Measurements from ENCODE around the gene RNU2-1. TPM values are rescaled to one million over a fixed set of nuclear protein-coding genes. Genes with fewer than 3 reads are reported as not detected.

Gene RNU2-1
- total and polyA plus RNA-seq, 2 of the 13 experiments (the other 11 are each of a cell fraction or from before 2014, with no cell fraction given), result not detected

GRCh38 chr17:43216762-43217613 lies 16.8 kb downstream of the RNU2-1 start (continued):
- TF ChIP-seq, protein P1, sequence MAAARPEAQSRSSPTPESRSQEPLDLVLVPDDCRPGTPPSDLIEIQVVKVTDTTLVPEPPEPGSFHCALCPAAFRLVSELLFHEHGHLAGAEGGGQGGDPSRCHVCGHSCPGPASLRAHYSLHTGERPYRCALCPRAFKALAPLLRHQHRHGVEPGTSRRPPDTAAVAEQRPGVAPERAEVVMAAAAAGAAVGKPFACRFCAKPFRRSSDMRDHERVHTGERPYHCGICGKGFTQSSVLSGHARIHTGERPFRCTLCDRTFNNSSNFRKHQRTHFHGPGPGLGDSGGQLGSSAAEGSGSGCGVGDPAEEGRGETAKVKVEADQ (CRISPR knock-in tag; IDR thresholded peaks at IDR 0.05; ENCODE audit: borderline replicate concordance), result no peak
- TF ChIP-seq WIZ (CRISPR knock-in tag; IDR thresholded peaks at IDR 0.05) (0 out of 2 replicates have a peak, but pooled peaks have one; percentile 18), ESRRA (CRISPR knock-in tag; IDR thresholded peaks at IDR 0.05; ENCODE audit: low read depth) (peak; percentile 73), ZBTB3 (CRISPR knock-in tag; IDR thresholded peaks at IDR 0.05; ENCODE audit: borderline replicate concordance, low read depth) (peak; percentile 93), GABPA (IDR thresholded peaks at IDR 0.05; ENCODE audit: low read depth, low read length) (no peak), GABPA (CRISPR knock-in tag; IDR thresholded peaks at IDR 0.05; ENCODE audit: low read depth) (peak; percentile 14; the same call in 1 of the 2 replicates), SNAI1 (CRISPR knock-in tag; IDR thresholded peaks at IDR 0.05; ENCODE audit: borderline replicate concordance) (0 out of 2 replicates have a peak, but pooled peaks have one; percentile 23), ZNF33A (CRISPR knock-in tag; IDR thresholded peaks at IDR 0.05; ENCODE audit: borderline replicate concordance) (no peak), ZMAT3 (CRISPR knock-in tag; conservative IDR thresholded peaks at IDR 0.05) (peak; percentile 90), TBL1XR1 (IDR thresholded peaks at IDR 0.05; ENCODE audit: borderline replicate concordance, low read length, partially characterized antibody) (no peak), FLYWCH1 (CRISPR knock-in tag; IDR thresholded peaks at IDR 0.05) (peak; percentile 24; the same call in 1 of the 2 replicates), ZNF614 (CRISPR knock-in tag; IDR thresholded peaks at IDR 0.05; ENCODE audit: borderline replicate concordance) (no peak; the same call in none of the 2 replicates), ZNF678 (CRISPR knock-in tag; IDR thresholded peaks at IDR 0.05) (peak; percentile 75), GTF3A (CRISPR knock-in tag; conservative IDR thresholded peaks at IDR 0.05) (no peak), ZNF234 (CRISPR knock-in tag; conservative IDR thresholded peaks at IDR 0.05) (no peak), ZBTB14 (CRISPR knock-in tag; IDR thresholded peaks at IDR 0.05) (no peak)
- TF ChIP-seq, protein P2, sequence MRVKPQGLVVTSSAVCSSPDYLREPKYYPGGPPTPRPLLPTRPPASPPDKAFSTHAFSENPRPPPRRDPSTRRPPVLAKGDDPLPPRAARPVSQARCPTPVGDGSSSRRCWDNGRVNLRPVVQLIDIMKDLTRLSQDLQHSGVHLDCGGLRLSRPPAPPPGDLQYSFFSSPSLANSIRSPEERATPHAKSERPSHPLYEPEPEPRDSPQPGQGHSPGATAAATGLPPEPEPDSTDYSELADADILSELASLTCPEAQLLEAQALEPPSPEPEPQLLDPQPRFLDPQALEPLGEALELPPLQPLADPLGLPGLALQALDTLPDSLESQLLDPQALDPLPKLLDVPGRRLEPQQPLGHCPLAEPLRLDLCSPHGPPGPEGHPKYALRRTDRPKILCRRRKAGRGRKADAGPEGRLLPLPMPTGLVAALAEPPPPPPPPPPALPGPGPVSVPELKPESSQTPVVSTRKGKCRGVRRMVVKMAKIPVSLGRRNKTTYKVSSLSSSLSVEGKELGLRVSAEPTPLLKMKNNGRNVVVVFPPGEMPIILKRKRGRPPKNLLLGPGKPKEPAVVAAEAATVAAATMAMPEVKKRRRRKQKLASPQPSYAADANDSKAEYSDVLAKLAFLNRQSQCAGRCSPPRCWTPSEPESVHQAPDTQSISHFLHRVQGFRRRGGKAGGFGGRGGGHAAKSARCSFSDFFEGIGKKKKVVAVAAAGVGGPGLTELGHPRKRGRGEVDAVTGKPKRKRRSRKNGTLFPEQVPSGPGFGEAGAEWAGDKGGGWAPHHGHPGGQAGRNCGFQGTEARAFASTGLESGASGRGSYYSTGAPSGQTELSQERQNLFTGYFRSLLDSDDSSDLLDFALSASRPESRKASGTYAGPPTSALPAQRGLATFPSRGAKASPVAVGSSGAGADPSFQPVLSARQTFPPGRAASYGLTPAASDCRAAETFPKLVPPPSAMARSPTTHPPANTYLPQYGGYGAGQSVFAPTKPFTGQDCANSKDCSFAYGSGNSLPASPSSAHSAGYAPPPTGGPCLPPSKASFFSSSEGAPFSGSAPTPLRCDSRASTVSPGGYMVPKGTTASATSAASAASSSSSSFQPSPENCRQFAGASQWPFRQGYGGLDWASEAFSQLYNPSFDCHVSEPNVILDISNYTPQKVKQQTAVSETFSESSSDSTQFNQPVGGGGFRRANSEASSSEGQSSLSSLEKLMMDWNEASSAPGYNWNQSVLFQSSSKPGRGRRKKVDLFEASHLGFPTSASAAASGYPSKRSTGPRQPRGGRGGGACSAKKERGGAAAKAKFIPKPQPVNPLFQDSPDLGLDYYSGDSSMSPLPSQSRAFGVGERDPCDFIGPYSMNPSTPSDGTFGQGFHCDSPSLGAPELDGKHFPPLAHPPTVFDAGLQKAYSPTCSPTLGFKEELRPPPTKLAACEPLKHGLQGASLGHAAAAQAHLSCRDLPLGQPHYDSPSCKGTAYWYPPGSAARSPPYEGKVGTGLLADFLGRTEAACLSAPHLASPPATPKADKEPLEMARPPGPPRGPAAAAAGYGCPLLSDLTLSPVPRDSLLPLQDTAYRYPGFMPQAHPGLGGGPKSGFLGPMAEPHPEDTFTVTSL (CRISPR knock-in tag; IDR thresholded peaks at IDR 0.05; ENCODE audit: borderline replicate concordance), result peak; percentile 73; the same call in 1 of the 2 replicates
- TF ChIP-seq, protein P3, sequence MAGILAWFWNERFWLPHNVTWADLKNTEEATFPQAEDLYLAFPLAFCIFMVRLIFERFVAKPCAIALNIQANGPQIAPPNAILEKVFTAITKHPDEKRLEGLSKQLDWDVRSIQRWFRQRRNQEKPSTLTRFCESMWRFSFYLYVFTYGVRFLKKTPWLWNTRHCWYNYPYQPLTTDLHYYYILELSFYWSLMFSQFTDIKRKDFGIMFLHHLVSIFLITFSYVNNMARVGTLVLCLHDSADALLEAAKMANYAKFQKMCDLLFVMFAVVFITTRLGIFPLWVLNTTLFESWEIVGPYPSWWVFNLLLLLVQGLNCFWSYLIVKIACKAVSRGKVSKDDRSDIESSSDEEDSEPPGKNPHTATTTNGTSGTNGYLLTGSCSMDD (CRISPR knock-in tag; IDR thresholded peaks at IDR 0.05), result 0 out of 2 replicates have a peak, but pooled peaks have one; percentile 19
